H1 (cell line): Measurements from ENCODE around the gene EHBP1. TPM values are rescaled to one million over a fixed set of nuclear protein-coding genes. Genes with fewer than 3 reads are reported as not detected.

ENCODE experiments used
- ATF3 ChIP-seq: IDR thresholded peaks from 2 replicates; pipeline ENCODE4 v1.6.1; 2011; ENCODE audit warnings: low read depth, mild to moderate bottlenecking, low read length; ENCODE audit not compliant: insufficient read depth
- BCL11A ChIP-seq, 2 experiments: IDR thresholded peaks; one replicate each; pipeline ENCODE4 v1.6.1; 2011; ENCODE audit warnings: low read depth in 2 of 2, low read length in 2 of 2, mild to moderate bottlenecking in 2 of 2
- CBX8 ChIP-seq: fragments of 300-800, 300-1000 bp; sonication (generic); IDR thresholded peaks from 2 replicates; pipeline ENCODE4 v1.7.1; 2016; ENCODE audit warnings: low read depth, low read length, borderline replicate concordance
- CHD2 ChIP-seq: IDR thresholded peaks from 2 replicates; pipeline ENCODE4 v1.6.1; 2012; ENCODE audit warnings: low read length, improper control_type of control experiment
- CTBP2 ChIP-seq: IDR thresholded peaks from 2 replicates; pipeline ENCODE4 v1.7.0; 2011; ENCODE audit warnings: borderline replicate concordance, mild to moderate bottlenecking, moderate library complexity, mixed read lengths, low read length; ENCODE audit not compliant: insufficient read depth, insufficient read length
- E2F6 ChIP-seq: IDR thresholded peaks from 2 replicates; pipeline ENCODE4 v1.6.1; 2012; ENCODE audit warnings: inconsistent platforms
- FOSL1 ChIP-seq: IDR thresholded peaks from 2 replicates; pipeline ENCODE4 v1.6.1; 2011; ENCODE audit warnings: mild to moderate bottlenecking, low read depth, low read length, moderate library complexity; ENCODE audit not compliant: insufficient read depth
- GABPA ChIP-seq: IDR thresholded peaks from 2 replicates; pipeline ENCODE4 v1.6.1; 2011; ENCODE audit warnings: mild to moderate bottlenecking, low read length, moderate library complexity, borderline replicate concordance; ENCODE audit not compliant: insufficient read depth
- KDM4A ChIP-seq: IDR thresholded peaks from one replicate; pipeline ENCODE4 v1.7.1; 2012; ENCODE audit warnings: low read depth, mild to moderate bottlenecking, moderate library complexity, low read length, inconsistent platforms; ENCODE audit not compliant: severe bottlenecking
- MAX ChIP-seq: IDR thresholded peaks from 2 replicates; pipeline ENCODE4 v1.6.1; 2012; ENCODE audit warnings: inconsistent platforms
- NRF1 ChIP-seq: IDR thresholded peaks from 2 replicates; pipeline ENCODE4 v1.6.1; 2011; ENCODE audit warnings: mild to moderate bottlenecking, low read depth, low read length, improper control_type of control experiment
- POU5F1 ChIP-seq: IDR thresholded peaks from 2 replicates; pipeline ENCODE4 v1.6.1; 2011; ENCODE audit warnings: low read depth, mild to moderate bottlenecking, low read length, moderate library complexity
- RBBP5 ChIP-seq: IDR thresholded peaks from 2 replicates; pipeline ENCODE4 v1.7.1; 2012; ENCODE audit warnings: low read depth, mild to moderate bottlenecking, inconsistent platforms, low read length, moderate library complexity, borderline replicate concordance
- RFX5 ChIP-seq: IDR thresholded peaks from 2 replicates; pipeline ENCODE4 v1.6.1; 2011; ENCODE audit warnings: low read depth, low read length, improper control_type of control experiment, borderline replicate concordance
- RNF2 ChIP-seq: fragments of 200-900, 300-1000 bp; sonication (generic); IDR thresholded peaks from 2 replicates; pipeline ENCODE4 v1.7.1; 2016; ENCODE audit warnings: borderline replicate concordance, low read depth, mild to moderate bottlenecking, antibody characterized with exemption, low read length; ENCODE audit not compliant: poor library complexity, severe bottlenecking; ENCODE audit errors: missing control alignments
- SIN3A ChIP-seq, 2 experiments: IDR thresholded peaks in 1 of 2; conservative IDR thresholded peaks in 1 of 2; 2 replicates each; pipeline ENCODE4 v1.6.1; 2011 to 2012; ENCODE audit warnings: low read length in 2 of 2, improper control_type of control experiment in 1 of 2, low read depth in 1 of 2, mild to moderate bottlenecking in 1 of 2
- SIRT6 ChIP-seq: IDR thresholded peaks from one replicate; pipeline ENCODE4 v1.7.1; 2012; ENCODE audit warnings: low read length, inconsistent platforms
- SRF ChIP-seq: IDR thresholded peaks from 2 replicates; pipeline ENCODE4 v1.6.1; 2011; ENCODE audit warnings: mild to moderate bottlenecking, low read depth, low read length, moderate library complexity
- TAF1 ChIP-seq: IDR thresholded peaks from 2 replicates; pipeline ENCODE4 v1.6.1; 2011; ENCODE audit warnings: mild to moderate bottlenecking, low read depth, low read length
- USF2 ChIP-seq: IDR thresholded peaks from 2 replicates; pipeline ENCODE4 v1.6.1; 2011; ENCODE audit warnings: low read length, improper control_type of control experiment
- polyA plus RNA-seq, 7 experiments: library from polyadenylated mRNA; depleted of rRNA in 3 of 7; stranded (reverse) in 5 of 7; unstranded in 2 of 7; fragments of >200 nt in 5 of 7; fragments of 200-250 nt in 2 of 7; gene quantifications; 1 replicate in 5 of 7; 2 replicates in 1 of 7; 4 replicates in 1 of 7; pipeline versions ENCODE4 v1.2.1 to v1.2.3, GENCODE V29; 2011 to 2013; ENCODE audit warnings: missing spikeins in 2 of 7, mixed read lengths in 2 of 7
- total RNA-seq: library from RNA; stranded (reverse); fragmentation: NEBNext Ultra II Directional; extraction: Animal tissue kit (Norgen Biotek cat#: 25700); gene quantifications from 2 replicates; pipeline ENCODE4 v1.2.1, GENCODE V29; 2021

The EHBP1 gene
- total and polyA plus RNA-seq, 2 of the 8 experiments (the other 6 are each of a cell fraction or from before 2014, with no cell fraction given) = 12.0 to 64.1 TPM

GRCh38 chr2:62705007-62705829, at the start of gene EHBP1 (continued):
- TF ChIP-seq E2F6 (0 out of 2 replicates have a peak, but pooled peaks have one; percentile 7), RNF2 (no peak), MAX (peak; percentile 50; the same call in 1 of the 2 replicates), SIN3A (conservative IDR thresholded peaks at IDR 0.05 in 1 of 2, IDR thresholded peaks at IDR 0.05 in 1 of 2; ENCODE audit: low read depth in 1 of 2, low read length in 2 of 2) (peak; percentile 41 to 61; a peak in 2 of 4 replicates), BCL11A (IDR thresholded peaks at IDR 0.05; ENCODE audit: low read depth in 2 of 2, low read length in 2 of 2) (no peak), CBX8 (no peak), SIRT6 (no peak), POU5F1 (no peak), RFX5 (no peak), FOSL1 (no peak), KDM4A (peak; percentile 59), USF2 (peak; percentile 41), GABPA (no peak), RBBP5 (no peak), TAF1 (peak; percentile 86), CHD2 (peak; percentile 93), ATF3 (0 out of 2 replicates have a peak, but pooled peaks have one; percentile 4), SRF (no peak), CTBP2 (no peak), NRF1 (no peak)
